DND-41 (cell line): ENCODE measurements around the gene POLR2E.
A peak's percentile ranks its signal among the peaks of the same experiment; 100 is the strongest.

Experiments used
- ATAC-seq: fragments of 200-7000 bp; cut with Tn5 transposase; 3 replicates; pipeline ENCODE4 v1.9.1; 2021; ENCODE audit warnings: low read depth; ENCODE audit not compliant: insufficient read depth
- DNase-seq: peaks from one replicate; pipeline ENCODE4 v3.0.0-alpha.2; 2020
- H2AFZ ChIP-seq: 2 replicates; pipeline ENCODE4 v1.6.0; 2012; ENCODE audit warnings: low read depth, low read length
- H3K27ac ChIP-seq: 2 replicates; pipeline ENCODE4 v1.5.1; 2012; ENCODE audit warnings: low read length, inconsistent platforms
- H3K27me3 ChIP-seq: fragments of 200-600 bp; sonication (generic); 2 replicates; pipeline ENCODE4 v1.6.0; 2012; ENCODE audit warnings: low read length, mild to moderate bottlenecking, inconsistent platforms; ENCODE audit not compliant: insufficient read depth, poor library complexity
- H3K36me3 ChIP-seq: 2 replicates; pipeline ENCODE4 v1.5.1; 2012; ENCODE audit warnings: low read length, inconsistent platforms; ENCODE audit not compliant: insufficient read depth
- H3K4me1 ChIP-seq: 2 replicates; pipeline ENCODE4 v1.5.1; 2012; ENCODE audit warnings: mild to moderate bottlenecking, low read length; ENCODE audit not compliant: insufficient read depth
- H3K4me2 ChIP-seq: 2 replicates; pipeline ENCODE4 v1.6.0; 2012; ENCODE audit warnings: mild to moderate bottlenecking, moderate library complexity, low read length, inconsistent platforms; ENCODE audit not compliant: insufficient read depth
- H3K4me3 ChIP-seq, 2 experiments: fragments of 200-600 bp in 1 of 2; shearing (Covaris generic) in 1 of 2; 2 replicates each; pipeline ENCODE4 v1.5.1; 2012 to 2016; ENCODE audit warnings: inconsistent platforms in 2 of 2, low read length in 2 of 2, mild to moderate bottlenecking in 2 of 2, low read depth in 1 of 2, moderate library complexity in 1 of 2
- H3K79me2 ChIP-seq: 2 replicates; pipeline ENCODE4 v1.6.0; 2012; ENCODE audit warnings: low read length, inconsistent platforms; ENCODE audit not compliant: insufficient read depth
- H3K9ac ChIP-seq: 2 replicates; pipeline ENCODE4 v1.6.0; 2012; ENCODE audit warnings: low read depth, mild to moderate bottlenecking, inconsistent platforms, low read length, moderate library complexity
- H3K9me3 ChIP-seq: 2 replicates; pipeline ENCODE4 v1.5.1; 2012; ENCODE audit warnings: low read length, moderate library complexity, mild to moderate bottlenecking, inconsistent platforms; ENCODE audit not compliant: insufficient read depth, severe bottlenecking
- H4K20me1 ChIP-seq: 2 replicates; pipeline ENCODE4 v1.6.0; 2012; ENCODE audit warnings: low read length; ENCODE audit not compliant: insufficient read depth
- CTCF ChIP-seq: IDR thresholded peaks from 2 replicates; pipeline ENCODE4 v1.5.1; 2012; ENCODE audit warnings: borderline replicate concordance, low read length, moderate library complexity, mild to moderate bottlenecking; ENCODE audit not compliant: poor library complexity, severe bottlenecking; ENCODE audit errors: extremely low read depth
- EZH2 ChIP-seq: IDR thresholded peaks from 3 replicates; pipeline ENCODE4 v1.6.1; 2012; ENCODE audit warnings: borderline replicate concordance, low read depth, mild to moderate bottlenecking, moderate library complexity, low read length, inconsistent platforms; ENCODE audit not compliant: severe bottlenecking

The POLR2E gene

GRCh38 chr19:1063909-1064660, 31.1 kb downstream of the POLR2E start:
- DNase-seq (no peak), ATAC-seq (no peak)
- Histone ChIP-seq H3K27ac (no peak overlapping the region), H3K9ac (no peak overlapping the region), H2AFZ (no peak overlapping the region), H3K4me3 (no peak overlapping the region), H3K4me1 (peaks cover 43% of the 10 kb centered on the region), H3K4me2 (no peak overlapping the region), H4K20me1 (peaks cover 11% of the 10 kb centered on the region), H3K27me3 (no peaks in the 10 kb centered on the region), H3K9me3 (no peaks in the 10 kb centered on the region), H3K79me2 (peaks cover 28% of the 10 kb centered on the region), H3K36me3 (peaks cover 11% of the 10 kb centered on the region)
- TF ChIP-seq EZH2: no peak
- TF ChIP-seq CTCF: no peak

GRCh38 chr19:1063030-1063908, 31.9 kb downstream of the POLR2E start:
- peaks cover 35% of the 10 kb centered on the region for H3K4me1 ChIP-seq
- H3K4me2 ChIP-seq: no peak overlapping the region
- H2AFZ ChIP-seq: no peak overlapping the region
- no peak overlapping the region for H3K27ac ChIP-seq
- peaks cover 3% of the 10 kb centered on the region for H4K20me1 ChIP-seq
- peaks cover 8% of the 10 kb centered on the region for H3K9me3 ChIP-seq
- H3K27me3 ChIP-seq: no peaks in the 10 kb centered on the region
- TF ChIP-seq CTCF (no peak), EZH2 (no peak)
- H3K4me3 ChIP-seq: no peak overlapping the region
- H3K79me2 ChIP-seq: peaks cover 20% of the 10 kb centered on the region
- no peak for ATAC-seq
- H3K9ac ChIP-seq: no peak overlapping the region
- peaks cover 10% of the 10 kb centered on the region for H3K36me3 ChIP-seq
- peak; percentile 54 for DNase-seq

GRCh38 chr19:1062387-1063029, 32.7 kb downstream of the POLR2E start:
- Histone ChIP-seq H3K4me3 (no peak overlapping the region), H3K4me2 (no peak overlapping the region), H3K36me3 (peaks cover 13% of the 10 kb centered on the region), H3K9me3 (peaks cover 15% of the 10 kb centered on the region), H4K20me1 (no peaks in the 10 kb centered on the region), H3K27ac (no peak overlapping the region), H3K9ac (no peak overlapping the region), H2AFZ (no peak overlapping the region), H3K27me3 (no peaks in the 10 kb centered on the region), H3K79me2 (peaks cover 13% of the 10 kb centered on the region), H3K4me1 (peaks cover 27% of the 10 kb centered on the region)
- no peak for ATAC-seq
- DNase-seq: no peak
- no peak for TF ChIP-seq EZH2
- no peak for TF ChIP-seq CTCF
